Nephron progenitor cell (in vitro differentiated cells): ENCODE data around the gene PHF21B.
A peak's percentile ranks its signal among the peaks of the same experiment; 100 is the strongest.

Experiments used
- DNase-seq: peaks from one replicate; pipeline ENCODE4 v3.0.0; 2021
- H3K27ac Mint-ChIP-seq: 2 replicates; pipeline ENCODE4 v1.8.0; 2021; ENCODE audit warnings: mild to moderate bottlenecking, moderate library complexity, mixed read lengths
- H3K27me3 Mint-ChIP-seq: 2 replicates; pipeline ENCODE4 v1.8.0; 2021; ENCODE audit warnings: mild to moderate bottlenecking, low read depth, mixed read lengths; ENCODE audit not compliant: poor library complexity
- H3K36me3 Mint-ChIP-seq: 2 replicates; pipeline ENCODE4 v1.8.0; 2021; ENCODE audit warnings: low read depth, mixed read lengths
- H3K4me1 Mint-ChIP-seq: 2 replicates; pipeline ENCODE4 v1.8.0; 2021; ENCODE audit warnings: mixed read lengths
- H3K4me3 Mint-ChIP-seq: 2 replicates; pipeline ENCODE4 v1.8.0; 2021; ENCODE audit warnings: mild to moderate bottlenecking, moderate library complexity, mixed read lengths
- H3K9me3 Mint-ChIP-seq: 2 replicates; pipeline ENCODE4 v1.8.0; 2021; ENCODE audit warnings: mild to moderate bottlenecking, moderate library complexity, mixed read lengths
- CTCF ChIP-seq: fragments of 200-600 bp; sonication (generic); IDR thresholded peaks from 2 replicates; pipeline ENCODE4 v1.5.0; 2021; ENCODE audit warnings: antibody characterized with exemption

The PHF21B gene

GRCh38 chr22:44990328-44990727 is 19.5 kb downstream of the PHF21B start:
- TF ChIP-seq CTCF: no peak
- Mint-ChIP-seq H3K27ac (peak overlapping the region; percentile 46), H3K4me3 (no peak overlapping the region), H3K9me3 (peaks cover 6% of the 10 kb centered on the region), H3K4me1 (peaks cover 15% of the 10 kb centered on the region), H3K36me3 (peaks cover 38% of the 10 kb centered on the region), H3K27me3 (no peaks in the 10 kb centered on the region)
- no peak for DNase-seq

GRCh38 chr22:44988671-44989070 is 21.1 kb downstream of the PHF21B start:
- H3K36me3 Mint-ChIP-seq: peaks cover 38% of the 10 kb centered on the region
- H3K4me1 Mint-ChIP-seq: peaks cover 1% of the 10 kb centered on the region
- H3K27ac Mint-ChIP-seq: no peak overlapping the region
- H3K9me3 Mint-ChIP-seq: peaks cover 6% of the 10 kb centered on the region
- H3K27me3 Mint-ChIP-seq: peaks cover 4% of the 10 kb centered on the region
- TF ChIP-seq CTCF: no peak
- no peak overlapping the region for H3K4me3 Mint-ChIP-seq
- DNase-seq: no peak

DNA sequence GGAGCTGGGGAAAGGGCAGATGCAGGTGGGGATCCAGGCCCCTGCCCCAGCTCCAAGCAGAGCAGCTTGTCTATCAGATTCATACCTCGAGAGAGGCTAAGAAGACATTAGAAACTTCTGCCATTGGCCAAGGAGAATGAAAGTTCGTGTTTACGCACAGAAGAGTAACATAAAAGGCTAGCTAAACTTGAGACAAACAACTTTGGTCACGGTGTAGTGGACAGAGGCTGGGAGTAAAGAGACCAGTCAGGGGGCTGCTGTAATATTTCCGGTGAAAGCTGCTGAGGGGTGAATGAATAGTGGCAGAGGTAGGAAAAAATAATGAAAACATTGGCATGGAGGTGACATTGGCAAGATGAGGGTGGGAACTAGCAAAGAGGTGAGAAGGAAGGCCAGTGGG is 22.9 kb downstream of the PHF21B start:
- DNase-seq: no peak
- Mint-ChIP-seq H3K9me3 (peaks cover 6% of the 10 kb centered on the region), H3K4me3 (no peak overlapping the region), H3K27me3 (peaks cover 4% of the 10 kb centered on the region), H3K36me3 (peaks cover 38% of the 10 kb centered on the region), H3K27ac (no peak overlapping the region), H3K4me1 (peaks cover 17% of the 10 kb centered on the region)
- no peak for TF ChIP-seq CTCF

GRCh38 chr22:44985906-44986527 is 23.8 kb downstream of the PHF21B start:
- peaks cover 20% of the 10 kb centered on the region for H3K4me1 Mint-ChIP-seq
- TF ChIP-seq CTCF: no peak
- no peak overlapping the region for H3K27ac Mint-ChIP-seq
- peaks cover 31% of the 10 kb centered on the region for H3K36me3 Mint-ChIP-seq
- peaks cover 4% of the 10 kb centered on the region for H3K27me3 Mint-ChIP-seq
- peaks cover 6% of the 10 kb centered on the region for H3K9me3 Mint-ChIP-seq
- no peak overlapping the region for H3K4me3 Mint-ChIP-seq
- DNase-seq: no peak

DNA sequence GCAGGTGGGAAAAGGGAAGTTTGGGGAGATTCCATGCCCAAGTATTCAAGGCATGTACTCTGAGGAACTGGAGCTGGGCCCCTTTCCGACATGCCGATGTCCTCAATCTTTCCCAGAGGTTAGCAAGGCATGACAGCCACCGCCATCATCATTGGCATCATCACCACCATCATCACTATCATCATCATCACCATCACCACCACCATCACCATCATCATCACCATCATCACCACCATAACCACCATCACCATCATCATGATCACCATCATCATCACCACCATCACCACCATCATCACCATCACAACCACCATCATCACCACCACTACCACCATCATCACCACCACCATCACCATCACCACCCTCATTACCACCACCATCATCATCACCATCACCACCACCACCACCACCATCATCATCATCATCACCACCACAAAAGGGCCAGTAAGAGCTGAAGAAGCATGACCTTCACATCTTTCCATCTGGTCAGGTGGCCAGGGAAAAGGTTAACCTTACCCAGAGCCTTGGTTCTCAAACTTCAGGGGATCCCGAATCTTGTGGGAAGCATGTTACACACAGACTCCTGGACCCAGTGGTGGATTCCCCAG is 25.8 kb downstream of the PHF21B start:
- no peak for DNase-seq
- no peak overlapping the region for H3K27ac Mint-ChIP-seq
- H3K9me3 Mint-ChIP-seq: no peaks in the 10 kb centered on the region
- peaks cover 25% of the 10 kb centered on the region for H3K4me1 Mint-ChIP-seq
- peaks cover 14% of the 10 kb centered on the region for H3K36me3 Mint-ChIP-seq
- peaks cover 4% of the 10 kb centered on the region for H3K27me3 Mint-ChIP-seq
- no peak for TF ChIP-seq CTCF
- no peak overlapping the region for H3K4me3 Mint-ChIP-seq

DNA sequence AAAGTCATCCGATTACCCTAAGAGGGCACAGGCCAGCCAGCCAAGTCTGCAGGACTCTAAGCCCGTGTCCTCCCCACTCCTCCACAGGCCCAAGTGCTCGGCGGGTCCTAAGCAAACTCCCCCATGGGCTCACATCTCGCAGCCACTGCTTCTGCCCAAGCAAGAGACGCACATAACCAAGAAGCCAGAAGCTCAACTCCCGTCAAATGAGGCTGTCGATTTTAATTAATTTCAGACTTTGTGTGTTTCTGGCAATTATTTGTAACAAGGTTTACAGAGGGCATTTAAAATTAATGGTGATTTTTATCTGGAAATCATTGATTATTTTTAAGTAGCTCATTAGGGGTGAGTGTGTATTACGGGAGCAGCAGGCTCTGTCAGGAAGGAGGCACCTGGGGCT is 27.4 kb downstream of the PHF21B start:
- H3K9me3 Mint-ChIP-seq: no peaks in the 10 kb centered on the region
- H3K4me3 Mint-ChIP-seq: no peak overlapping the region
- H3K36me3 Mint-ChIP-seq: no peaks in the 10 kb centered on the region
- peaks cover 25% of the 10 kb centered on the region for H3K4me1 Mint-ChIP-seq
- TF ChIP-seq CTCF: no peak
- H3K27me3 Mint-ChIP-seq: peaks cover 4% of the 10 kb centered on the region
- peak overlapping the region; percentile 8 for H3K27ac Mint-ChIP-seq
- DNase-seq: no peak
